GM04503 (cell line): ENCODE data around the gene CYP4X1.
"Not testable (repeated sequence)": the region's sequence is repeated elsewhere in the genome, so short reads cannot be mapped to it uniquely, and the experiment has no call there.

ENCODE experiments used
- DNase-seq: peaks from one replicate; pipeline ENCODE4 v3.0.0-alpha.2; 2012; ENCODE audit warnings: low read depth

The CYP4X1 gene

GRCh38 chr1:47069509-47069908, 46.0 kb downstream of the CYP4X1 start:
- DNase-seq = not testable (repeated sequence)

GRCh38 chr1:47089356-47089755, 65.9 kb downstream of the CYP4X1 start:
- not testable (repeated sequence) for DNase-seq

GRCh38 chr1:47091476-47091875, 68.0 kb downstream of the CYP4X1 start:
- not testable (repeated sequence) for DNase-seq
